LNCAP (cell line): ENCODE results near the gene KIAA0513.

Experiments
- CTCF ChIP-seq: fragments of 450-650 bp; IDR thresholded peaks from 2 replicates; pipeline ENCODE4 v1.5.1; 2017; ENCODE audit warnings: mild to moderate bottlenecking

Gene KIAA0513

GRCh38 chr16:85049706-85050305, 22.2 kb downstream of the KIAA0513 start:
- no peak for TF ChIP-seq CTCF

- TF ChIP-seq CTCF: no peak
Measured at GRCh38 chr16:85051067-85051581, 23.5 kb downstream of the KIAA0513 start.

GRCh38 chr16:85051683-85052082, 24.1 kb downstream of the KIAA0513 start:
- no peak for TF ChIP-seq CTCF

- no peak for TF ChIP-seq CTCF
Measured at GRCh38 chr16:85052536-85052935, 24.9 kb downstream of the KIAA0513 start.

GRCh38 chr16:85054948-85055492, 27.4 kb downstream of the KIAA0513 start:
- no peak for TF ChIP-seq CTCF

- TF ChIP-seq CTCF: no peak
Measured at GRCh38 chr16:85055493-85056210, 28.1 kb downstream of the KIAA0513 start.

- no peak for TF ChIP-seq CTCF
Measured at GRCh38 chr16:85056211-85056748, 28.7 kb downstream of the KIAA0513 start.
